ENCODE data around the gene INPP4A. TPM values are rescaled to one million over a fixed set of nuclear protein-coding genes. Genes with fewer than 3 reads are reported as not detected.

INPP4A gene
- total and polyA plus RNA-seq, 9 of the 15 experiments (the other 6 are each of a cell fraction or from before 2014, with no cell fraction given) = 1.8 to 15.7 (median 8.3) TPM

- Histone ChIP-seq H3K36me3 (ENCODE audit: control insufficient read depth, insufficient read depth, low read length) (peaks cover 11% of the 10 kb centered on the region; the same call in 1 of the 3 replicates), H3K9me1 (ENCODE audit: control insufficient read depth, insufficient read depth, low read length) (no peaks in the 10 kb centered on the region), H3K4me2 (ENCODE audit: insufficient read depth, low read length) (no peak overlapping the region), H4K20me1 (replicated peaks; ENCODE audit: control insufficient read depth, insufficient read depth, low read length) (no peaks in the 10 kb centered on the region), H3K4me1 (replicated peaks in 1 of 2; ENCODE audit: control insufficient read depth in 2 of 2, insufficient read depth in 2 of 2, low read length in 2 of 2) (peaks cover 19 to 31% of the 10 kb centered on the region in 2 experiments; a peak in 4 of 5 replicates), H3K9me3 (replicated peaks; ENCODE audit: control insufficient read depth, insufficient read depth, low read depth, low read length) (no peaks in the 10 kb centered on the region), H2AFZ (ENCODE audit: low read depth, low read length) (no peak overlapping the region), H3K79me2 (ENCODE audit: control insufficient read depth, insufficient read depth, low read length) (no peaks in the 10 kb centered on the region), H3K27me3 (ENCODE audit: control insufficient read depth in 2 of 2, insufficient read depth in 2 of 2, low read length in 2 of 2) (no peaks in the 10 kb centered on the region), H3K4me3 (no peak overlapping the region), H3K27ac (ENCODE audit: extremely low read depth, low read depth, low read length) (no peak overlapping the region), H3K9ac (ENCODE audit: insufficient read depth in 1 of 2, low read depth in 2 of 2, low read length in 2 of 2) (no peak overlapping the region)
- peak; percentile 40; the same call in 2 of the 3 replicates for ATAC-seq
- CTCF ChIA-PET (ENCODE audit: low intra/inter-chr PET ratio) = no interaction called here
- TF ChIP-seq, protein P1, sequence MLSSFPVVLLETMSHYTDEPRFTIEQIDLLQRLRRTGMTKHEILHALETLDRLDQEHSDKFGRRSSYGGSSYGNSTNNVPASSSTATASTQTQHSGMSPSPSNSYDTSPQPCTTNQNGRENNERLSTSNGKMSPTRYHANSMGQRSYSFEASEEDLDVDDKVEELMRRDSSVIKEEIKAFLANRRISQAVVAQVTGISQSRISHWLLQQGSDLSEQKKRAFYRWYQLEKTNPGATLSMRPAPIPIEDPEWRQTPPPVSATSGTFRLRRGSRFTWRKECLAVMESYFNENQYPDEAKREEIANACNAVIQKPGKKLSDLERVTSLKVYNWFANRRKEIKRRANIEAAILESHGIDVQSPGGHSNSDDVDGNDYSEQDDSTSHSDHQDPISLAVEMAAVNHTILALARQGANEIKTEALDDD (IDR thresholded peaks at IDR 0.05) = no peak
- TF ChIP-seq KLF6 (CRISPR knock-in tag; IDR thresholded peaks at IDR 0.05; ENCODE audit: borderline replicate concordance) (no peak), ZNF780A (CRISPR knock-in tag; IDR thresholded peaks at IDR 0.05) (no peak), YY1 (IDR thresholded peaks at IDR 0.05; ENCODE audit: borderline replicate concordance in 1 of 3, control insufficient read depth in 1 of 3, extremely low read depth in 1 of 3, insufficient read depth in 3 of 3, insufficient read length in 1 of 3, insufficient replicate concordance in 2 of 3, low read depth in 1 of 3, low read length in 2 of 3) (peak in 1 of 3 experiments; percentile 9), LEF1 (IDR thresholded peaks at IDR 0.05) (no peak)
- in situ Hi-C loops (cut with MboI) (no loop called here), intact Hi-C loops (cut with micrococcal nuclease) (no loop called here)
- no TSS peak for BruUV-seq (replicated peaks)
- DNase-seq (ENCODE audit: extremely low read depth in 1 of 4, low spot score in 3 of 4) = no peak
- WGBS (ENCODE audit: insufficient coverage, low coverage, missing lambda C conversion rate) = 73% methylated on average over 3 of the region's 3 CpGs
- POLR2A ChIA-PET = no interaction called here
- peak; percentile 56 for FAIRE-seq
Observed at GRCh38 chr2:98516571-98516970, 71.9 kb downstream of the INPP4A start.
